CD4-positive, alpha-beta T cell treated with Interleukin-6 at 100 ng/mL for 8 hours (primary cell): ENCODE measurements around the gene MEGF11.

Source experiments
- DNase-seq: peaks from one replicate; pipeline ENCODE4 v3.0.0-alpha.2; 2020; ENCODE audit warnings: mixed read lengths, low spot score

The MEGF11 gene

DNA sequence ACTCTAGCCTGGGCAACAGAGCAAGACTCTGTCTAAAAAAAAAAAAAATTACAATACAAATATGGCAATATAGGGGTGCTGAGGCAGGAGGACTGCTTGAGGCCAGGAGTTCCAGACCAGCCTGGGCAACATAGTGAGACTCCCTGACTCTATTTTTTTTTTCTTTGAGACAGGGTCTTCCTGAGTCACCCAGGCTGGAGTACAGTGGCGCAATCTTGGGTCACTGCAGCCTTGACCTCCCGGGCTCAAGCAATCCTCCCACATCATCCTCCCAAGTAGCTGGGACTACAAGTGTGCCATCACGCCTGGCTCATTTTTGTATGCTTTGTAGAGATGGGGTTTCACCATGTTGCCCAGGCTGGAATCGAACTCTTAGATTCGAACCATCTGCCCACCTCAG lies 401.6 kb downstream of the MEGF11 start:
- no peak for DNase-seq

DNA sequence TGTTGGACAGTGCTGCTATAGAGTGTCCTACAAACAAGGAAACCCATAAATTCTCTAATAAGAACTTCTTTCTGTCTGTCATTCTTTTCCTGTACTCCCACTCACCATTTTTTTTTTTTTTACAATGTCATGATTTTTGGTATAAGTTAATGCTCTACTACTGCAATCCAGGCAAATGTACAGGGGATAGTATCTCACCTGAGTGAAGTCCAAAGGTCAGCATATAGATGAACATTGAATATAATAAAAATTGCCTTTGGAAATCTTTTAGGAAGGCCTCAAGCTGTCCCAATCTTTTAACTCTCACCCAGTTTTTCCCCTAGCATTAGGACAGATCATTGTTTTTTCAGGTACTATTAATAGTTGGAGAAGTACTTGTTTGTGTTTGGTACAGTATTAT lies 405.6 kb downstream of the MEGF11 start:
- DNase-seq, result no peak

DNA sequence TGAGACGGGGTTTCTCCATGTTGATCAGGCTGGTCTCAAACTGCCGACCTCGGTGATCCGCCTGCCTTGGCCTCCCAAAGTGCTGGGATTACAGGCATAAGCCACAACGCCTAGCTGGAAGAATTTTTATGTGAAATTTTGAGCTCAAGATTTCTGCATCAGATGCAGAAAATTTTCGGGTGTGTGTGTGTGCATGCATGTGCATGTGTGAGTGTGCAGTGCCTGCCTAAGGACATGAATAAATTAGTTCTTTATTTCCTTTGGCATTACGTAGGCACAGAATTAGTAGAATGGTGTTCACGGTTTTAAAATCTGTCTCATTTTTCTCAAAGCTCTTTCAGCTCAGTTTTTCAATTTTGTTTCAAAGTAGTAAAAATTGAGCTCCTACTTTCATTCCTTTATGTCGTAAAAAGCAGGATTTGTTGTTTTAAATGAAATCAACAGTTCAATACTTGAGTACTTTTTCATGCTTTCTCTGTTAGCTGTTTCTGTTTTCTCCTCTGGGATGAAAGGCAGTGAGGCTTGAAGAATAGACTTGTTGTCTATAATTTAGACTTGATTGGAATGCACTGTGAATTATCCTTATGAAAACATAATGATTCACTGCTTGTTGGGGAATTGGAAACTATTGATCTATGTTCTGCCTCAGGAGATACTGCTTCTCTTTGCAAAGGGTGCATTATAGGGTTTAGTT lies 407.6 kb downstream of the MEGF11 start:
- DNase-seq, result no peak
